ENCODE data around the gene CACNA1G. TPM values are rescaled to one million over a fixed set of nuclear protein-coding genes. Genes with fewer than 3 reads are reported as not detected.

Gene CACNA1G
- total RNA-seq, 4 donors from 2014 or later: under 0.01 to 28.9 (median 6.0) TPM

GRCh38 chr17:50576864-50577263, 16.3 kb downstream of the CACNA1G start:
- H3K9me3 ChIP-seq: no peaks in the 10 kb centered on the region
- TF ChIP-seq POLR2A (IDR thresholded peaks at IDR 0.05) (no peak), CTCF (IDR thresholded peaks at IDR 0.05) (no peak)
- no peaks in the 10 kb centered on the region for H3K36me3 ChIP-seq
- H3K4me1 ChIP-seq: no peaks in the 10 kb centered on the region
- no peaks in the 10 kb centered on the region for H3K27me3 ChIP-seq
- no peak for DNase-seq
- no peak overlapping the region for H3K27ac ChIP-seq
- no peak overlapping the region for H3K4me3 ChIP-seq
- intact Hi-C loops (cut with DNase I; ENCODE audit: low total_unique reads): no loop called here

DNA sequence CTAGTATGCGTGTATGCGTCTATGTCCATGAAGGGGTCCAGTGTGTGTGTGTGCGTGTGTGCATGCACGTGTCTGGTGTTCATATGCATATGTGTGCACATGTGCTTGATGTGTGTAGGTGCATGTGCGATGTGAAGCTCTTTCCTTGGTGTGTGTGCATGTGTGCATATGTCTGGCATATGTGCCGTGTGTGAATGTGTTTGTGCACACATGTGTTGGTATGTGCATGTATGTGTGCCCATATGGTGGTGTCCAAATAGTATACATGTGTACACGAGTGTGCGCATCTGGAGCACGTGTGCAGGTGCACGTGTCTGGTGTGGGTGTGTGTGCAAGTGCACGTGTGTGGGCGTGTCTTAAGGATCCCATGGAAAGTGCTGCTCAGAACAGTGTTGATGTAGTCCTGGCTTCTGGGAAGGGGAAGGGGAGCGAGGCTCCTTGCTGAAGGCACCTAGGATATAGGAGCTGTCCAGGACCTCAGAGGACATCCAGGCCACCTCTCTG, 17.0 kb downstream of the CACNA1G start:
- Histone ChIP-seq H3K36me3 (no peaks in the 10 kb centered on the region), H3K27ac (no peak overlapping the region), H3K9me3 (no peaks in the 10 kb centered on the region), H3K27me3 (no peaks in the 10 kb centered on the region), H3K4me3 (no peak overlapping the region), H3K4me1 (no peaks in the 10 kb centered on the region)
- no peak for DNase-seq
- intact Hi-C loops (cut with DNase I; ENCODE audit: low total_unique reads): no loop called here
- TF ChIP-seq POLR2A (IDR thresholded peaks at IDR 0.05) (no peak), CTCF (IDR thresholded peaks at IDR 0.05) (no peak)

DNA sequence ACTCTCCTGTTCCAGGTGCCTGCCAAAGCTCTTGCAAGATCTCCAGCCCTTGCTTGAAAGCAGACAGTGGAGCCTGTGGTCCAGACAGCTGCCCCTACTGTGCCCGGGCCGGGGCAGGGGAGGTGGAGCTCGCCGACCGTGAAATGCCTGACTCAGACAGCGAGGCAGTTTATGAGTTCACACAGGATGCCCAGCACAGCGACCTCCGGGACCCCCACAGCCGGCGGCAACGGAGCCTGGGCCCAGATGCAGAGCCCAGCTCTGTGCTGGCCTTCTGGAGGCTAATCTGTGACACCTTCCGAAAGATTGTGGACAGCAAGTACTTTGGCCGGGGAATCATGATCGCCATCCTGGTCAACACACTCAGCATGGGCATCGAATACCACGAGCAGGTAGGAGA, 17.7 kb downstream of the CACNA1G start:
- Histone ChIP-seq H3K4me1 (no peaks in the 10 kb centered on the region), H3K27ac (no peak overlapping the region), H3K27me3 (no peaks in the 10 kb centered on the region), H3K4me3 (no peak overlapping the region), H3K36me3 (no peaks in the 10 kb centered on the region), H3K9me3 (no peaks in the 10 kb centered on the region)
- TF ChIP-seq CTCF (IDR thresholded peaks at IDR 0.05) (no peak), POLR2A (IDR thresholded peaks at IDR 0.05) (no peak)
- intact Hi-C loops (cut with DNase I; ENCODE audit: low total_unique reads): no loop called here
- DNase-seq: no peak

- Histone ChIP-seq H3K27me3 (no peaks in the 10 kb centered on the region), H3K9me3 (no peaks in the 10 kb centered on the region), H3K36me3 (no peaks in the 10 kb centered on the region), H3K4me3 (no peak overlapping the region), H3K4me1 (no peaks in the 10 kb centered on the region), H3K27ac (no peak overlapping the region)
- no peak for DNase-seq
- TF ChIP-seq CTCF (IDR thresholded peaks at IDR 0.05) (no peak), POLR2A (IDR thresholded peaks at IDR 0.05) (no peak)
- intact Hi-C loops (cut with DNase I; ENCODE audit: low total_unique reads): no loop called here
These were observed 18.9 kb downstream of the CACNA1G start for GRCh38 chr17:50579399-50579798.

- no peaks in the 10 kb centered on the region for H3K27me3 ChIP-seq
- no peak for DNase-seq
- H3K27ac ChIP-seq: no peak overlapping the region
- no peaks in the 10 kb centered on the region for H3K36me3 ChIP-seq
- H3K4me3 ChIP-seq: no peak overlapping the region
- TF ChIP-seq POLR2A (IDR thresholded peaks at IDR 0.05) (no peak), CTCF (IDR thresholded peaks at IDR 0.05) (no peak)
- no peaks in the 10 kb centered on the region for H3K9me3 ChIP-seq
- intact Hi-C loops (cut with DNase I; ENCODE audit: low total_unique reads): no loop called here
- no peaks in the 10 kb centered on the region for H3K4me1 ChIP-seq
These were observed 20.1 kb downstream of the CACNA1G start for GRCh38 chr17:50580646-50581045.
